GM18526 (cell line): ENCODE data around the gene NUBP1.

Experiments used
- POLR2A ChIP-seq: IDR thresholded peaks from 3 replicates; pipeline ENCODE4 v1.6.1; 2011; ENCODE audit not compliant: insufficient read length; ENCODE audit errors: extremely low read depth

The NUBP1 gene

DNA sequence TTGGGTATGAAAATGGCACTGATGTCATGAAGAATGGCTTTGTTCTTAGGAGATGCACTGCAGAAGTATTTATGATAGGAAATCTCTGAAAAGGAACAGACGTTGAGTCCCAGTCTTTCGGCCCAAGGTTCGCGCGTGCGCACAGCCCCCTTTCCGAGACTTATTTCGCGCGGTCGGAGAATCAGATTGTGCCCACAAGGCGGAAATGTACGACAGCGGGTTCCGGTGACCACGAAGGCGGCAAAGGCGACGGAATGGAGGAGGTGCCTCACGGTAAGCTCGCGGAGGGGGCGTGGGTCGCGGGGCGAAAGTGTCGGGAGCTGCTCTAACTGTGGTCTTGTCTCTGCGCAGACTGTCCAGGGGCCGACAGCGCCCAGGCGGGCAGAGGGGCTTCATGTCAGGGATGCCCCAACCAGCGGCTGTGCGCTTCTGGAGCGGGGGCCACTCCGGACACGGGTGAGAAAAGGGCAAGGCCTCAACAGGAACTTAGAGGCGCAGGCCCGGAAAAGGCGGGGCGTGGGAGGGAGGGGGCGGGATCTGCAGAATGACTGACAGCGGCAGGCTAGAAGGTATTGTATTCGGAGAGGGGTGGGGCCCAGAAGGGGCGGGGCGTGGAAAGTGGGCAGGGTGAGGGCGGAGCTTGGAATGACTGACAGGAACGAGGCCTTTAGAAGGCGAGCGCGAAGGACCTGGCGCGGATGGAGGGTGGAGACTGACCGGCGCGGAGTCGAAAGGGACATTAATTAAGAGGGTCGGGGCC, at the start of gene NUBP1:
Gene NUBP1 (plus strand): TSS at position 233 of the 760 bp plus-strand sequence. CDS start 22 bp downstream, at position 255.
- peak; percentile 89 for TF ChIP-seq POLR2A

DNA sequence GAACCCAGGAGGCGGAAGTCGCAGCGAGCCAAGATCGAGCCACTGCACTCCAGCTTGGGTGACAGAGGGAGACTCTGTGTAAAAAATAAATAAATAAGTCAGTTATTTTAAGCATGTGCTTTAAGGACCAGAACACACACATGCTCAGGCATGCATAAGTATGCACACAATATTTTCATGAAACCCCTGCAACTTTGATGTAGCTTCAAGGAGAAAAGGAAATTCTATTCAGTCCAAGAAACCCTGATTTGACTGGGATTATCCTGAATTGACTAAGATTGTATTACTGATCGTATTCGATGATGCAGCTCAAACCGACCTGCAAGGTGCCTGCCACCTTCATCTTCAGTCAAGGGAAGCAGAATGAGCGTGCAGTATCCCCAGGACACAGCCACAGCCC, 49.8 kb upstream of the NUBP1 start:
- TF ChIP-seq POLR2A: no peak

DNA sequence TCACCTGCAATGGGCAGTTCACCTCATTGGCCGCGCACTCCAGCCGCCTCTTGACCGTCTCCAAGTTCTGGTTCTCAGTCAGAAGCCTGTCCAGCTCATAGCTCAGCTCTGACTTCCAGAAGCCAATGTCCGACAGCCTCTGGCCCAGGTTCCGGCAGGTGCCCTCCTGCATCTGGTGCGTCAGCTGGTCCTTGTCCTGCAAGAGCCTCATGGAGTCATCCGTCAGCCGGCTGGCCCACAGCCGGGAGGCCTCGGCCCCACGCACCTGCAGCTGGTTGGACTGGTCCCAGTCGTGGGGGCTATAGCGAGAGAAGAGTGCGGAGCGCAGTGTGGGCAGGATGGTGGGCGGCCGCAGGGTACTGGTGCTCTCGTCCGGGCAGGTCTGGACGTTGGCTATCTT, 49.3 kb upstream of the NUBP1 start:
- TF ChIP-seq POLR2A: no peak

DNA sequence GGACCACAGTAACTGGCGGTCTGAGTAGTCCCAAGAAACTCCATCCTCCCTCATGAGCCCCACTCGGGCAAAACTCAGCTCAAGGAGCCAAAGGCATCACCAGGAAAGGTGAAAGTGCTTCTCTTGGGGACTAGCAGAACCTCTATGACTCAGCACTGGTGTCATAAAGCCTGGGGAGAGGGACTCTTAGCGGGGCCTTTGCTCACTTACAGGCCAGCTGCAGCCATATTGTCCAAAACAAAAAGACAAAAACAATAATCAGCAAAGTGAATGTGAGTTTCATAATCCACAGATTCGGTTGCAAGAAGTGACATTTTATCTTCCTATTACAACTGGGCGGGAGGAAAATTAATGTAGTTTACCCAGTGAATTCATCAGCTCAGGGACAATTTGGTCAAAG, 48.8 kb upstream of the NUBP1 start, which contains the start of gene TEKT5:
Gene TEKT5 (minus strand): TSS at position 101 of the 400 bp plus-strand sequence. CDS start 57 bp downstream, at position 44.
- TF ChIP-seq POLR2A: no peak

DNA sequence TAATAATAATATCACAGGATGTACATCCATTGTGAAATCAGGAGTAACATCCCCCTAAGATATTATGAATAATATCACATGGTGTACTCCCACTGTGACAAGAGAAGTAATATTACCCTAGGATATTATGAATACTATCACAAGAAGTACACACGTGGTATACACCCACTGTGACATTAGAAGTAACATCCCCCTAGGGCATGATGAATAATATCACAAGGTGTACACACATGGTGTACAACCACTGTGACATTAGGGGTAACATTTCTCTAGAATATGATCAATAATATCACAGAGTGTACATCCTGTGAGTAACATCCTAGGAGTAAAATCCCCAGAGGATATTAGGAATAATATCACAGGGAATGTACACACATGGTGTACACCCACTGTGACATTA, 43.9 kb upstream of the NUBP1 start:
- no peak for TF ChIP-seq POLR2A

DNA sequence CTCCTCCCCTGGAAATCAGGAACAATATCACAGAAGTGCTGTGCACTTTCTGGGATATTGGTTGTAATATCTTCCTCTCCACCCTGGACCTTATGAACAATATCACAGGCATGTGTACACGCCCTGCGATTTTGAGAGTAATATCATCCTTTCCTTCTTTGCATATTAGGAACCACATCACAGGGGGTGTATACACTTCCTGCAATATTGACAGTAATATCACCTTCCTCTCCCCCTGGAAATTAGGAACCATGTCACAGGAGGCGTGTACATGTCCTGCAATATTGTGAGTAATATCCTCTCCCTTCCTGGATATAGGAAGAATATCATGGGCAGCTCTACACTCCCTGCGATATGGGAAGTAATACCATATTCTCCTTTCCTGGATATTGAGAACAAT, 34.7 kb upstream of the NUBP1 start:
- no peak for TF ChIP-seq POLR2A

DNA sequence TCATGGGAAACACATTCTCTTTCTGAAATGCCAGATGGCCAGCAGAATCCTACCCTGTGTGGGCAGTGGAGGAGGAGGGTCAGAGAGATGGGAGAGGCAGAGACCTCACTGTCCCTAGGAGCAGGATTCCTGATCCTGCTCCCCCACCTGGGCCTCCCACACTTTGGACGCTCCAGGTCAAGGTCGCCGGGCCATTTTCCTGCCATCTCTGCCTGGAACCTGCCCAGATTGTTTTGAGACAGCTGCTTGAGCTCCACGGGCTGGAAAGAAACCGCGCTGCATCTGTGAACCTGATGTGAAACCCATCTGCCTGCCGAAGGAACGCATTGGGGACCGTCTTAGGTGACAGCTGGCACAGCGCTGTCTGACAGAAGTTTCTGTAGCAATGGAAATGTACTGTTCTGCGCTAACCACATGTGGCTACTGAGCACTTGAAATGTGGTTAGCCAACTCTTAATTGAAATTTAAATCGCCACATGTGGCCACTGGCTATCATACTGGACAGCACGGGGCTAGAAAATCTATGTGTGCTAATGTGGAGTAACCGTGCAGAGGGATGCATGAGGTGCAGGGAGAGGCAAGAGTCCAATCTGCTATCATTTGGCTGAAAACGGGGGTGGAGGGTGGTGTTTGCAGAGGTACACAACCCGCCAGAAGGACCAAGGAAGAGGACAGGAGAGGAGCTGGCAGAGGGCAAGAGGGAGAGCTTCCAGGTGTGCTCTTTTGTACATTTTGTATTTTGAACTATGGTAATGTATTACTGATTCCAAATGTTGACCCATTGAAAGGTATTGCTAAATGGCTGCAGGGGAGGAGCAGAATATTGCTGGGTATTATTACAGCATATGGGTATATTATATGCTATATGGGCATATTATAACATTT, 15.4 kb upstream of the NUBP1 start:
- TF ChIP-seq POLR2A: no peak

DNA sequence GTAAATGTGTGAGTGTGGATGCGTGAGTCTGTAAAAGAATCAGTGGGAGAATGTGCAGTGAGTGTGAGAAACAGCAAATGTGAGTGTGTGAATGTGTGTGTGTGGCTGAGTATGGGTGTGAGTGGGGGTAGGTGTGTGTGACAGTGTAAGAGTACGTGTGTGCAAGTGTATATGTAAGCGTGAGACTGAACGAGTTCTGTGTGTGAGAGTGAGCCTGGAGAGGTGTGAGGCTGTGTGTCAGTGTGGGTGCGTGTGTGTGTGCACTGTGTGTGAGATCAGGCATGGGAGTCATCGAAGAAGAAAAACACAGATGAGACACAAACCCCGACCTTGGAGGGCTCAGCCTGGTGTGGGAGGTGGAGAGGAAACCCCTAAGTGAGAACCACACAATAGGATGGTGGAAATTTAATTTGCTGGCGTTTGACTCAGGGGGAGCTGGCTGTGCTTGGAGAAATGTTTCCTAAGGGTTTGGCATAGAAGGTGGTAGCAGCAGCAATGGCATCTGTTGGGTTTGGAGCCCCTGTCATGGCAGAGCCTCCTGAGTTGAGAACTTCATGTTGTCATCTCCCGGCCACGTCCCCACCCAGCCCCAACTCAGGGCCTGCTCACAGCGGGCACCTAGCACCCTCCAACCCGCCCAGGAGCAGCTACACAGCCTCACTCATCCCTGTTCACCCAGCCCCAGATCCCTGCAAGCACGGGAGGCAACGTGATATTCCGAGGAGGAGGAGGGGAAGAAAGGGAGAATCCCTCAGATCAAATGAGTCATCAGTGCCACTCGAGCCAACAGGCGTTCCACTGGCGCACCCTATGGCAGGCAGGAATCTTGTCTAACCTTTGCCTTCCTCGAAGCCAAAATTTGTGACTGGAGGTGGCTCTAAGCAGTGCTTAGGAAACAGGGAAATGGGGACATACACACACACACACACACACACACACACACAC, 14.3 kb upstream of the NUBP1 start:
- no peak for TF ChIP-seq POLR2A

DNA sequence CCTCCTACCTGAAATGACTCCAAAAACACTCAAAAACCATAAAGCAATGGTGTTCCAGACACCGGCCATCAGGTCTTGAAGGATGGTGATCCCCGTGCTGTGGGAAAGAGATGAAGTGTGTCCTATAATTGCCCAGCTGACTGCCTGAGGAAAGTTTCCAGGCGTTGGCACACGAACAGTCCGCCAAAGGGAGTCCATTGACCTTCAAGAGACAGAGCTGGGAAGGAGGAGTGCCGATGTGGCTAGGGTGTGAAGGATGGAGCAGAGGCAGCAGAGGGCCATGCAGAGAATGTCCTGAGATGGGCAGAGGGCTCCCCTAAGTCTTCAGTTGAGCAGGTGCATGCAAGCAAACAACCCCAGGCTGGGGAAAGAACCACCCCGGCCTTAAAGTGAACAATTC, 11.9 kb upstream of the NUBP1 start:
- TF ChIP-seq POLR2A: no peak

DNA sequence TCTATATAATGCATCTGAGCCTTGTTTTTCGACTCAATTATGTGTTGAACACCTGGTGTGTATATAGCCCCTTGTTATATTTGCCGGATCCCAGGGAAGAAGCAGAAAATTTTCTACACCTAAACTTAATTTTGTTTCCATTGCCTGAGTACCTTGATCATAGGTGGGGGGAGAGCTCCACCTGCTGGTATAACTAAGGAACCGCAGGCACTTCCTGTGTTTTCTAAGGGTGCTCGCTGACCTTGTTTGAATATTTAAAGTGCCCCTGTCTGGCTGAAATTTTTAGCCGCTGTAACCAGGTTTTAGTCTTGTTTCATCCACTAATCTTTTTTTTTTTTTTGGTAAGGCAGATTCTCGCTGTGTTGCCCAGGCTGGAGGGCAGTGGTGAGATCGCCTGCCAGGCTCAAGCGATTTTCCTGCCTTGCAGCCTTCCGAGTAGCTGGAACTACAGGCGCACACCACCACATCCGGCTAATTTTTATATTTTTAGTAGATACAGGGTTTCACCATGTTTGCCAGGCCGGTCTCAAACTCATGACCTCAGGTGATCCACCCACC, 6.5 kb upstream of the NUBP1 start:
- no peak for TF ChIP-seq POLR2A

DNA sequence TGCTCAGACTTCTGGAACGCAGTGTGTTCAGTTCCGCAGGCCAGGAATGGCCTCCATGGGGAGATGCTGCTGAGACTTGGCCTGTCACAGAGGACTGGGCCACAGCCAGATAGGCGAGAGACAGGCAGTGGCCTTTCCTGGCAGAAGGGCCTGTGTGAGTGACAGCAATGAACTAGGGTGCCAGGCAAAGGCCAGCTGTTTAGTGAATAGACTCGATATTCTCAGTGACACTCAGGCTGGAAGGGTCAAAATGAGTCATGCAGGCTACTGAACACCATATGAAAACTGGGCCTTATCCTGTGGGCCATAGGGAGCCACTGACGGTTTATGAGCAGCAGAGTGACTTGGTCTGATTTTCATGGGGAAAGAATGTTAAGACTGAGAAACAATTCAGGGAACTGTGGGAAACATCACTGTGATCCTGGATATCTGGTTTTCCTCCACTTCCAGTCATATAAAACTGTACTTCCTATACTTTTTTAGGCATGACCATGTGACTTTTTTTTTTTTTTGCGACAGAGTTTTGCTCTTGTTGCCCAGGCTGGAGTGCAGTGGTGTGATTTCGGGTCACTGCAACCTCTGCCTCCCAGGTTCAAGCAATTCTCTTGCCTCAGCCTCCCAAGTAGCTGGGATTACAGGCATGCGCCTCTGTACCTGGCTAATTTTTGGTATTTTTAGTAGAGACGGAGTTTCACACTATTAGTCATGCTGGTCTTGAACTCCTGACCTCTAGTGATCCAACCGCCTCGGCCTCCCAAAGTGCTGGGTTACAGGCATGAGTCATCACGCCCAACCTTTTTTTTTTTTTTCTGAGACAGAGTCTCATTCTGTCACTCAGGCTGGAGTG, 5.2 kb upstream of the NUBP1 start:
- TF ChIP-seq POLR2A: peak; percentile 26

DNA sequence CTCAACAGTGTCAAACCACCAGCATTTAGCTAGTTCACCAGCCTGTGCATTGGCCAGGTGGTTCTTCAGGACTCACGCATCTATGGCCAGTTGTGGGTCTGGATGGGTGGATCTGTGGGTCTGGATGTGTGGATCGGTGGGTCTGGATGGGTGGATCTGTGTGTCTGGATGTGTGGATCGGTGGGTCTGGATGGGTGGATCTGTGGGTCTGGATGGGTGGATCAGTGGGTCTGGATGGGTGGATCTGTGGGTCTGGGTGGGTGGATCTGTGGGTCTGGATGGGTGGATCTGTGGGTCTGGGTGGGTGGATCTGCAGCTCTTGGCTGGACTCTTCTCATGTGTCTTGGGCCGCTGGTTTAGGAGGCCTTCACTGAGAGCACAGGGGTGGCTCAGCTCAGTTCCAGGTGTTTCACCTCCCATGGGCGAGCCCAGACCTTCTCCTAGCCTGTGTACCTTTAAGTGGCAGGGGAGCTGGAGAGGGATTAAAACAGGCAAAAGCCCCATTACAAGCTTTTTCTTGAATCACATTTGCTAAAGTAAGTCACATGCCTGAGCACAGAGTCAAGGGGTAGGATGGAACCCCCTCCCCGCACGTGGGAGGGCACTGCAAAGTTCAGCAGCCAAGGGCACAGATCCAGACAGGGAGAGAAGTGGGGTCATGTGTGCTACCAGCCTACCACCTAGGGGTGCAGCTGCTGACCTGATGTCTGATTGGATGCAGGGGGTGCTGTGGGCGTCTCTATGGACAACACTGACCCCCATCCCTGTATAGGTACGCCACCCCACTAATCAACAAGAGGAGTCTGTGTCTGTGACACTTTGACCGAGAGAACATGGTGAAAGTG, 3.4 kb upstream of the NUBP1 start:
- no peak for TF ChIP-seq POLR2A

DNA sequence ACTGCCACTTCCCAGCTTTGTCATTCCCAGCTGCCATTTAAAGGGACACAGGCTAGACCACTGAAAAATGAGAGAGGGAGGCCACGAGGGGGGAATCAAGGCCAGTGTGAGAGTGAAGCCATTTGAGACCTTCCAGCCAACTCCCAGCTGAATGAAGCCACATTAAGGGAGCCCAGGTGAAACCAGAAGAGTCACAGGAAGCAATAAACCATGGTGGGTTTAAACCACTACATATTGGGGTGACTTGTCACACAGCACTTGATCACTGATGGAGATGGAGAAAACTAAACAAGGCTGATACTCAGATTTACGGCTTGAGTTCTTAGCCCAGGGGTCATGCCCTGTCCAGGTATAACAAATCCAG, 2.8 kb upstream of the NUBP1 start:
- TF ChIP-seq POLR2A: no peak
